Measurements from ENCODE around the gene AGGF1. TPM values are rescaled to one million over a fixed set of nuclear protein-coding genes. Genes with fewer than 3 reads are reported as not detected.
"Not testable (repeated sequence)": the region's sequence is repeated elsewhere in the genome, so short reads cannot be mapped to it uniquely, and the experiment has no call there.

The AGGF1 gene
- total RNA-seq, 1 donor: 19.0 TPM

GRCh38 chr5:77073667-77074066 is 43.5 kb downstream of the AGGF1 start:
- no peak for TF ChIP-seq CTCF (IDR thresholded peaks at IDR 0.05; ENCODE audit: insufficient read depth, low read depth, low read length)
- no peak overlapping the region for H3K4me3 ChIP-seq (ENCODE audit: low read depth, low read length)
- peak; percentile 16 for DNase-seq (ENCODE audit: low read depth)

- TF ChIP-seq CTCF (IDR thresholded peaks at IDR 0.05; ENCODE audit: insufficient read depth, low read depth, low read length): no peak
- no peak for DNase-seq (ENCODE audit: low read depth)
- no peak overlapping the region for H3K4me3 ChIP-seq (ENCODE audit: low read depth, low read length)
Measured at GRCh38 chr5:77074745-77075144, 44.5 kb downstream of the AGGF1 start.

GRCh38 chr5:77076961-77077828 is 47.0 kb downstream of the AGGF1 start:
- peak overlapping the region; percentile 53 for H3K4me3 ChIP-seq (ENCODE audit: low read depth, low read length)
- TF ChIP-seq CTCF (IDR thresholded peaks at IDR 0.05; ENCODE audit: insufficient read depth, low read depth, low read length): peak; percentile 57
- DNase-seq (ENCODE audit: low read depth): peak; percentile 61

GRCh38 chr5:77077829-77078176 is 47.6 kb downstream of the AGGF1 start:
- H3K4me3 ChIP-seq (ENCODE audit: low read depth, low read length): peak overlapping the region; percentile 53
- no peak for DNase-seq (ENCODE audit: low read depth)
- no peak for TF ChIP-seq CTCF (IDR thresholded peaks at IDR 0.05; ENCODE audit: insufficient read depth, low read depth, low read length)

- not testable (repeated sequence) for H3K4me3 ChIP-seq (ENCODE audit: low read depth, low read length); DNase-seq (ENCODE audit: low read depth)
Measured at GRCh38 chr5:77080479-77080878, 50.3 kb downstream of the AGGF1 start.

- no peak overlapping the region for H3K4me3 ChIP-seq (ENCODE audit: low read depth, low read length)
- no peak for TF ChIP-seq CTCF (IDR thresholded peaks at IDR 0.05; ENCODE audit: insufficient read depth, low read depth, low read length)
- DNase-seq (ENCODE audit: low read depth): no peak
Measured at GRCh38 chr5:77080905-77081304, 50.7 kb downstream of the AGGF1 start.

- H3K4me3 ChIP-seq (ENCODE audit: low read depth, low read length): no peak overlapping the region
- TF ChIP-seq CTCF (IDR thresholded peaks at IDR 0.05; ENCODE audit: insufficient read depth, low read depth, low read length): no peak
- no peak for DNase-seq (ENCODE audit: low read depth)
Measured at GRCh38 chr5:77082280-77082679, 52.1 kb downstream of the AGGF1 start.
